GM12874 (cell line): ENCODE data around the gene APOE.

Experiments used
- CTCF ChIP-seq: IDR thresholded peaks from 2 replicates; pipeline ENCODE4 v1.5.1; 2011; ENCODE audit warnings: low read depth, mild to moderate bottlenecking, control low read depth, low read length, moderate library complexity; ENCODE audit not compliant: insufficient read depth

Gene APOE

GRCh38 chr19:44879309-44880065 lies 26.1 kb upstream of the APOE start:
- TF ChIP-seq CTCF: no peak

- TF ChIP-seq CTCF: no peak
Observed at GRCh38 chr19:44882063-44882462, 23.5 kb upstream of the APOE start.

- TF ChIP-seq CTCF: no peak
Observed at GRCh38 chr19:44883922-44884321, 21.7 kb upstream of the APOE start.

- no peak for TF ChIP-seq CTCF
Observed at GRCh38 chr19:44884566-44884965, 21.0 kb upstream of the APOE start.

GRCh38 chr19:44886141-44886540 lies 19.5 kb upstream of the APOE start:
- no peak for TF ChIP-seq CTCF

- no peak for TF ChIP-seq CTCF
Observed at GRCh38 chr19:44887648-44888047, 17.9 kb upstream of the APOE start.

- TF ChIP-seq CTCF: no peak
Observed at GRCh38 chr19:44889830-44890365, 15.7 kb upstream of the APOE start.
